Measurements from ENCODE around the gene WDR90.

DNA sequence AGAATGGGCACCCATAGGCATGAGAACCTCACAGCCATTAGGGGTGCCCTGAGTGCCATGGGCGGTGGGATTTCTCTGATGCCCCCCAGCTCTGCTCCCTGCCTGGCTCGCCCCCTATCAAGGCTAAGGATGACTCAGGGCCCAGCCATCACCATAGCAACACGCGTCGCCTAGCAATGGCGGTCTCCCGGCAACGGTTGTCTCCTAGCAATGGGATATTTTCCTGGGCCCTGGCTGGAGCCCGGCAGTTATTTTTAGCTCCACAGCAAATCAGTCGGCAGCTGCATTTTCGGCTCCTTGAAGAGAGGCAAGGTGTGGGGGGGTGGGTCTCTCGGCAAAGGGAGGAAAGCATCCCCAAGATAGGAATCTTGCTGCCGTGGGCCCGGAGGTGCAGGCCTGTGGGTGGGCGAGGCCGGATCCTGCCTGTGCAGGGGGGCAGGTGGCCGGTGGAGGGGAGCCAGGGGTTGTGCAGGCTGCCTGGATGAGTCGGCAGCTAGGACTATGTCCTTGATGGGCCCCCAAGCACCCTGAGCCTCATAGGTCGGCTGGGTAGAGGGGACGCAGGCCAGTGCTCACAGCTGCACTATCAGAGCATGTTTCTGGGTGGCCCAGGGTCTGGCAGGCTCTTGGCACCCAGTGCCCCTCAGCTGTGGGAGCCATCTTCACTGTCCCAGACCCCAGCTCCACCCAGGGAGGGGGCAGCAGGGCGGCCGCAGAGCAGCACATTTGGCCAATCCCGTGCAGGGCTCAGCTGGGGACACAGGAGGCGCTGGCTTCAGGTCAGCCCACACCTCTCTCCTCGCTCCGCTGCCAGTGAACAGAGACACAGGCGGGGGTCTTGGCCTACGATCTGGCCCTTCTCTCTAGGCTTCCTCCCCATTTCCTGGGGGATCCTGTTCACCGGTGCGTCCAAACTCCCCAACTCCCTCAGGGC is 60.7 kb downstream of the WDR90 start:
- peak; percentile 78 for TF ChIP-seq RFX5 (IDR thresholded peaks at IDR 0.05)
- TF ChIP-seq, protein P1, sequence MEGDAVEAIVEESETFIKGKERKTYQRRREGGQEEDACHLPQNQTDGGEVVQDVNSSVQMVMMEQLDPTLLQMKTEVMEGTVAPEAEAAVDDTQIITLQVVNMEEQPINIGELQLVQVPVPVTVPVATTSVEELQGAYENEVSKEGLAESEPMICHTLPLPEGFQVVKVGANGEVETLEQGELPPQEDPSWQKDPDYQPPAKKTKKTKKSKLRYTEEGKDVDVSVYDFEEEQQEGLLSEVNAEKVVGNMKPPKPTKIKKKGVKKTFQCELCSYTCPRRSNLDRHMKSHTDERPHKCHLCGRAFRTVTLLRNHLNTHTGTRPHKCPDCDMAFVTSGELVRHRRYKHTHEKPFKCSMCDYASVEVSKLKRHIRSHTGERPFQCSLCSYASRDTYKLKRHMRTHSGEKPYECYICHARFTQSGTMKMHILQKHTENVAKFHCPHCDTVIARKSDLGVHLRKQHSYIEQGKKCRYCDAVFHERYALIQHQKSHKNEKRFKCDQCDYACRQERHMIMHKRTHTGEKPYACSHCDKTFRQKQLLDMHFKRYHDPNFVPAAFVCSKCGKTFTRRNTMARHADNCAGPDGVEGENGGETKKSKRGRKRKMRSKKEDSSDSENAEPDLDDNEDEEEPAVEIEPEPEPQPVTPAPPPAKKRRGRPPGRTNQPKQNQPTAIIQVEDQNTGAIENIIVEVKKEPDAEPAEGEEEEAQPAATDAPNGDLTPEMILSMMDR (IDR thresholded peaks at IDR 0.05): no peak
- no peak for TF ChIP-seq RAD21 (conservative IDR thresholded peaks at IDR 0.05 in 1 of 2, IDR thresholded peaks at IDR 0.05 in 1 of 2)
- no peak for TF ChIP-seq RNF2 (IDR thresholded peaks at IDR 0.05; ENCODE audit: borderline replicate concordance, low read depth)
- TF ChIP-seq, protein P2, sequence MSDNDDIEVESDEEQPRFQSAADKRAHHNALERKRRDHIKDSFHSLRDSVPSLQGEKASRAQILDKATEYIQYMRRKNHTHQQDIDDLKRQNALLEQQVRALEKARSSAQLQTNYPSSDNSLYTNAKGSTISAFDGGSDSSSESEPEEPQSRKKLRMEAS (IDR thresholded peaks at IDR 0.05): no peak
- no peak for TF ChIP-seq MAZ (IDR thresholded peaks at IDR 0.05; ENCODE audit: borderline replicate concordance, low read depth, low read length)
- TF ChIP-seq, protein P3, sequence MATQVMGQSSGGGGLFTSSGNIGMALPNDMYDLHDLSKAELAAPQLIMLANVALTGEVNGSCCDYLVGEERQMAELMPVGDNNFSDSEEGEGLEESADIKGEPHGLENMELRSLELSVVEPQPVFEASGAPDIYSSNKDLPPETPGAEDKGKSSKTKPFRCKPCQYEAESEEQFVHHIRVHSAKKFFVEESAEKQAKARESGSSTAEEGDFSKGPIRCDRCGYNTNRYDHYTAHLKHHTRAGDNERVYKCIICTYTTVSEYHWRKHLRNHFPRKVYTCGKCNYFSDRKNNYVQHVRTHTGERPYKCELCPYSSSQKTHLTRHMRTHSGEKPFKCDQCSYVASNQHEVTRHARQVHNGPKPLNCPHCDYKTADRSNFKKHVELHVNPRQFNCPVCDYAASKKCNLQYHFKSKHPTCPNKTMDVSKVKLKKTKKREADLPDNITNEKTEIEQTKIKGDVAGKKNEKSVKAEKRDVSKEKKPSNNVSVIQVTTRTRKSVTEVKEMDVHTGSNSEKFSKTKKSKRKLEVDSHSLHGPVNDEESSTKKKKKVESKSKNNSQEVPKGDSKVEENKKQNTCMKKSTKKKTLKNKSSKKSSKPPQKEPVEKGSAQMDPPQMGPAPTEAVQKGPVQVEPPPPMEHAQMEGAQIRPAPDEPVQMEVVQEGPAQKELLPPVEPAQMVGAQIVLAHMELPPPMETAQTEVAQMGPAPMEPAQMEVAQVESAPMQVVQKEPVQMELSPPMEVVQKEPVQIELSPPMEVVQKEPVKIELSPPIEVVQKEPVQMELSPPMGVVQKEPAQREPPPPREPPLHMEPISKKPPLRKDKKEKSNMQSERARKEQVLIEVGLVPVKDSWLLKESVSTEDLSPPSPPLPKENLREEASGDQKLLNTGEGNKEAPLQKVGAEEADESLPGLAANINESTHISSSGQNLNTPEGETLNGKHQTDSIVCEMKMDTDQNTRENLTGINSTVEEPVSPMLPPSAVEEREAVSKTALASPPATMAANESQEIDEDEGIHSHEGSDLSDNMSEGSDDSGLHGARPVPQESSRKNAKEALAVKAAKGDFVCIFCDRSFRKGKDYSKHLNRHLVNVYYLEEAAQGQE (IDR thresholded peaks at IDR 0.05): no peak
- no peak for TF ChIP-seq POLR2A (IDR thresholded peaks at IDR 0.05; ENCODE audit: low read length)
- TF ChIP-seq, protein P4, sequence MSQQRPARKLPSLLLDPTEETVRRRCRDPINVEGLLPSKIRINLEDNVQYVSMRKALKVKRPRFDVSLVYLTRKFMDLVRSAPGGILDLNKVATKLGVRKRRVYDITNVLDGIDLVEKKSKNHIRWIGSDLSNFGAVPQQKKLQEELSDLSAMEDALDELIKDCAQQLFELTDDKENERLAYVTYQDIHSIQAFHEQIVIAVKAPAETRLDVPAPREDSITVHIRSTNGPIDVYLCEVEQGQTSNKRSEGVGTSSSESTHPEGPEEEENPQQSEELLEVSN (IDR thresholded peaks at IDR 0.05; ENCODE audit: borderline replicate concordance, low read depth): no peak
- no peak for TF ChIP-seq SREBF2 (IDR thresholded peaks at IDR 0.05)
- no peak for TF ChIP-seq TP53 (CRISPR knock-in tag; IDR thresholded peaks at IDR 0.05)
- no peak for TF ChIP-seq KDM5A (IDR thresholded peaks at IDR 0.05)
- no peak for TF ChIP-seq JUNB (IDR thresholded peaks at IDR 0.05)
- TF ChIP-seq ZNF302 (CRISPR knock-in tag; IDR thresholded peaks at IDR 0.05): no peak
